ENCODE data around the gene PTPN13. TPM values are rescaled to one million over a fixed set of nuclear protein-coding genes. Genes with fewer than 3 reads are reported as not detected.

PTPN13 gene
- total RNA-seq, 2 donors from 2014 or later, result 18.6 to 36.4 TPM

- no peaks in the 10 kb centered on the region for H3K4me1 ChIP-seq (ENCODE audit: control insufficient read depth in 1 of 2, low read depth in 2 of 2)
- no peak overlapping the region for H3K27ac ChIP-seq
- TF ChIP-seq CTCF (IDR thresholded peaks at IDR 0.05), result no peak
- no peak overlapping the region for H3K4me3 ChIP-seq
- DNase-seq (ENCODE audit: low spot score) (no peak), ATAC-seq (ENCODE audit: insufficient number of reproducible peaks, low FRiP score, low read depth) (no peak)
- no peaks in the 10 kb centered on the region for H3K27me3 ChIP-seq (replicated peaks; ENCODE audit: insufficient read depth)
- H3K9me3 ChIP-seq, result no peaks in the 10 kb centered on the region
- H3K36me3 ChIP-seq, result no peaks in the 10 kb centered on the region
Observed at GRCh38 chr4:86627462-86628135, 33.5 kb downstream of the PTPN13 start.

DNA sequence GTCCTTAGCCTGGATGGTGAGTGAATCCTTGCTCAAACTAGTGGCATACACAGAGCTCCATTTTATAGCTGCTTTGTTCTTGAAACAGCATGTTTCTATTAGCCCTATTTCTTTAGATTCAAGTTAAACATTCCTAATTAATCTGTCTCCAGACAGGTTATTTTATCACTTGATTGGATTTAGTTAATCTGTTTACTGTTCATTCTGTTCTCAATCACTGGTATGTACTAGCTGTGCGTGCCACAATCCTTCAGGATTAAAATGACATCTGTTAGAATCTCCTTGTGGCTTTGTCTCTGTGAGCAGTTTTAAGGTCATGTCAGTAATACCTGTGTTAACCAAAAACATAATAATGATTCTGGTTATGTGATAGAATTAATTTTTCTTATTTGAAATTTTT is 36.5 kb downstream of the PTPN13 start:
- Histone ChIP-seq H3K27ac (no peak overlapping the region), H3K27me3 (replicated peaks; ENCODE audit: insufficient read depth) (no peaks in the 10 kb centered on the region), H3K4me3 (no peak overlapping the region), H3K36me3 (no peaks in the 10 kb centered on the region), H3K9me3 (no peaks in the 10 kb centered on the region), H3K4me1 (ENCODE audit: control insufficient read depth in 1 of 2, low read depth in 2 of 2) (no peaks in the 10 kb centered on the region)
- DNase-seq (ENCODE audit: low spot score) (no peak), ATAC-seq (ENCODE audit: insufficient number of reproducible peaks, low FRiP score, low read depth) (no peak)
- TF ChIP-seq CTCF (IDR thresholded peaks at IDR 0.05), result no peak

GRCh38 chr4:86631166-86631565 is 37.1 kb downstream of the PTPN13 start:
- Histone ChIP-seq H3K27me3 (replicated peaks; ENCODE audit: insufficient read depth) (no peaks in the 10 kb centered on the region), H3K9me3 (no peaks in the 10 kb centered on the region), H3K4me1 (ENCODE audit: control insufficient read depth in 1 of 2, low read depth in 2 of 2) (no peaks in the 10 kb centered on the region), H3K36me3 (peaks cover 4% of the 10 kb centered on the region), H3K4me3 (no peak overlapping the region), H3K27ac (no peak overlapping the region)
- ATAC-seq (ENCODE audit: insufficient number of reproducible peaks, low FRiP score, low read depth) (no peak), DNase-seq (ENCODE audit: low spot score) (no peak)
- no peak for TF ChIP-seq CTCF (IDR thresholded peaks at IDR 0.05)

DNA sequence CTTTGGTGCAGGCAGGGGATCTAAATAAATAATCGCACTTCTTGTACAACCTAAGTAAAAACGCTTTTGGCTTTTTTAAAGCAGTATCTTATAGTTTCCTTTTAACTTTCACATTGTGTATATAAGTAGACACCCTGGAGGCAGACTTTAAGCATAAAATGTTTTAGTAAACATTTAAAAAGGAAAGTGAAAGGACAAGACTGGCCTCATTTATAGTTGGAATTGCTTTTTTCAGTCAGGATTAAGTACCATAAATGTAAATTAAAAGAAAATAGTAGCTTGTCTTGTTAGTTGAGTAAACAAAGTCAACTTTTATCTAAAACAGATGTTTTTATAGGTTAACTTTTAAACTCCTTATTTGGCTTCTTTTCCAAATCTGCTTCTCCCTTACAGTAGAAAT is 39.7 kb downstream of the PTPN13 start:
- H3K27ac ChIP-seq, result no peak overlapping the region
- H3K4me3 ChIP-seq, result no peak overlapping the region
- H3K27me3 ChIP-seq (replicated peaks; ENCODE audit: insufficient read depth), result no peaks in the 10 kb centered on the region
- no peaks in the 10 kb centered on the region for H3K4me1 ChIP-seq (ENCODE audit: control insufficient read depth in 1 of 2, low read depth in 2 of 2)
- H3K36me3 ChIP-seq, result peaks cover 7% of the 10 kb centered on the region
- DNase-seq (ENCODE audit: low spot score) (no peak), ATAC-seq (ENCODE audit: insufficient number of reproducible peaks, low FRiP score, low read depth) (no peak)
- no peaks in the 10 kb centered on the region for H3K9me3 ChIP-seq
- no peak for TF ChIP-seq CTCF (IDR thresholded peaks at IDR 0.05)

DNA sequence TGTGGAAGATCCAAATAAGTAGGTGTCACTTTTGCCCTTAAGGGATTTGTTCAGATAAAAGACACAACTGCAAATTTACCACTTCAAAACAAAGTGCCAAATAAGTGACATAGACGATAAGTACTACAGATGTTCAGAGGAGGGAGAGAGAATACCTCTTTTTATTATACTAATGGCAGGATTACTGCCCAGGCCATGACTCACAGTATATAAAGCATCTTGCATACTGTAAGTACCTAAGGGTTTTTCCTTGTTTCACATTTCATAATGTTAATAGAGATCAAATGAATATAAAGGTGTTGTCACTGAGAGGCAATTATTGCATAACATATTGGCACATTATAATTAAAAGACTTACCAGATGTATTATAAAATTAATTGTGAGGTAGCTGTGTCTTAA is 46.4 kb downstream of the PTPN13 start:
- H3K4me1 ChIP-seq (ENCODE audit: control insufficient read depth in 1 of 2, low read depth in 2 of 2), result no peaks in the 10 kb centered on the region
- ATAC-seq (ENCODE audit: insufficient number of reproducible peaks, low FRiP score, low read depth), result no peak
- H3K36me3 ChIP-seq, result peaks cover 7% of the 10 kb centered on the region
- TF ChIP-seq CTCF (IDR thresholded peaks at IDR 0.05), result no peak
- no peak overlapping the region for H3K4me3 ChIP-seq
- DNase-seq (ENCODE audit: low spot score), result no peak
- H3K9me3 ChIP-seq, result no peaks in the 10 kb centered on the region
- H3K27me3 ChIP-seq (replicated peaks; ENCODE audit: insufficient read depth), result no peaks in the 10 kb centered on the region
- no peak overlapping the region for H3K27ac ChIP-seq
